AG08396 (cell line): ENCODE data around the gene CLDN7.

Experiments used
- DNase-seq: peaks from one replicate; pipeline ENCODE4 v3.0.0; 2012; ENCODE audit warnings: low spot score, mixed read lengths

The CLDN7 gene

GRCh38 chr17:7285679-7286078 is 23.4 kb upstream of the CLDN7 start:
- DNase-seq: peak; percentile 4

GRCh38 chr17:7284911-7285310 is 22.6 kb upstream of the CLDN7 start:
- DNase-seq: no peak

GRCh38 chr17:7283471-7284216 is 21.4 kb upstream of the CLDN7 start:
- DNase-seq: no peak

GRCh38 chr17:7282752-7283321 is 20.6 kb upstream of the CLDN7 start:
- no peak for DNase-seq

- no peak for DNase-seq
Observed at GRCh38 chr17:7281953-7282751, 19.9 kb upstream of the CLDN7 start.

- DNase-seq: peak; percentile 99
Observed at GRCh38 chr17:7281074-7281952, 19.0 kb upstream of the CLDN7 start, which contains the start of gene SLC2A4. TSS of gene SLC2A4 (plus strand) at chr17:7281718. CDS start at chr17:7281935, 217 bp downstream.

- DNase-seq: peak; percentile 88
Observed at GRCh38 chr17:7280519-7281073, 18.3 kb upstream of the CLDN7 start.

- no peak for DNase-seq
Observed at GRCh38 chr17:7279448-7279847, 17.2 kb upstream of the CLDN7 start.

- peak; percentile 35 for DNase-seq
Observed at GRCh38 chr17:7266784-7267183, 4.5 kb upstream of the CLDN7 start.

- no peak for DNase-seq
Observed at GRCh38 chr17:7263801-7264078, 1.5 kb upstream of the CLDN7 start.

GRCh38 chr17:7262935-7263800 is 890 bp upstream of the CLDN7 start:
- DNase-seq: peak; percentile 30

GRCh38 chr17:7261379-7262191 is 693 bp downstream of the CLDN7 start:
- DNase-seq: peak; percentile 41

- peak; percentile 54 for DNase-seq
Observed at GRCh38 chr17:7260651-7261378, 1.5 kb downstream of the CLDN7 start.

- DNase-seq: no peak
Observed at GRCh38 chr17:7260151-7260550, 2.1 kb downstream of the CLDN7 start.

GRCh38 chr17:7259555-7259889 is 2.8 kb downstream of the CLDN7 start:
- DNase-seq: no peak

GRCh38 chr17:7258731-7259554 is 3.3 kb downstream of the CLDN7 start:
- no peak for DNase-seq

GRCh38 chr17:7256766-7257456 is 5.4 kb downstream of the CLDN7 start:
- no peak for DNase-seq

GRCh38 chr17:7254511-7254910 is 7.8 kb downstream of the CLDN7 start:
- no peak for DNase-seq
